Astrocyte of the spinal cord (primary cell): ENCODE data around the gene SLC35D2.
"Not testable (repeated sequence)": the region's sequence is repeated elsewhere in the genome, so short reads cannot be mapped to it uniquely, and the experiment has no call there.

Source experiments
- DNase-seq: peaks from one replicate; pipeline ENCODE4 v3.0.0; 2011; ENCODE audit warnings: low read depth, low spot score
- H3K4me3 ChIP-seq: 2 replicates; pipeline ENCODE4 v1.5.1; 2011; ENCODE audit warnings: low read depth, mild to moderate bottlenecking, low read length, moderate library complexity
- CTCF ChIP-seq: IDR thresholded peaks from 2 replicates; pipeline ENCODE4 v1.5.1; 2012; ENCODE audit warnings: low read depth, mild to moderate bottlenecking, low read length, inconsistent platforms
- in situ Hi-C: cut with HindIII; loops from 2 replicates; pipeline ENCODE4 v1.10.0; 2017; ENCODE audit warnings: low sequenced_read_pairs

The SLC35D2 gene

GRCh38 chr9:96309850-96310249 lies 73.7 kb downstream of the SLC35D2 start:
- TF ChIP-seq CTCF: no peak
- DNase-seq: no peak
- in situ Hi-C loops: no loop called here
- no peak overlapping the region for H3K4me3 ChIP-seq

GRCh38 chr9:96306958-96307357 lies 76.6 kb downstream of the SLC35D2 start:
- in situ Hi-C loops, DNase-seq: not testable (repeated sequence)

GRCh38 chr9:96305171-96305570 lies 78.3 kb downstream of the SLC35D2 start:
- in situ Hi-C loops: no loop called here
- TF ChIP-seq CTCF: no peak
- no peak overlapping the region for H3K4me3 ChIP-seq
- no peak for DNase-seq

More at GRCh38 chr9:96306958-96307357, 76.6 kb downstream of the SLC35D2 start:
- H3K4me3 ChIP-seq: not testable (repeated sequence)

- TF ChIP-seq CTCF: no peak
- no peak for DNase-seq
- in situ Hi-C loops: no loop called here
- H3K4me3 ChIP-seq: no peak overlapping the region
Measured at GRCh38 chr9:96304230-96304629, 79.3 kb downstream of the SLC35D2 start.

GRCh38 chr9:96302021-96302420 lies 81.5 kb downstream of the SLC35D2 start, which contains the start of gene HSD17B3:
HSD17B3 (minus strand) TSS chr9:96302176; CDS start chr9:96302104, 72 bp downstream.
- no peak within 1 kb of the TSS for H3K4me3 ChIP-seq
- DNase-seq: no peak
- no peak for TF ChIP-seq CTCF
- in situ Hi-C loops: no loop called here

- in situ Hi-C loops: no loop called here
- peak; percentile 39 for DNase-seq
- no peak overlapping the region for H3K4me3 ChIP-seq
- TF ChIP-seq CTCF: no peak
Measured at GRCh38 chr9:96299823-96300222, 83.7 kb downstream of the SLC35D2 start.

GRCh38 chr9:96294159-96294545 lies 89.4 kb downstream of the SLC35D2 start:
- TF ChIP-seq CTCF: no peak
- no peak overlapping the region for H3K4me3 ChIP-seq
- no peak for DNase-seq
- in situ Hi-C loops: no loop called here
